ENCODE results near the gene METRN.

DNA sequence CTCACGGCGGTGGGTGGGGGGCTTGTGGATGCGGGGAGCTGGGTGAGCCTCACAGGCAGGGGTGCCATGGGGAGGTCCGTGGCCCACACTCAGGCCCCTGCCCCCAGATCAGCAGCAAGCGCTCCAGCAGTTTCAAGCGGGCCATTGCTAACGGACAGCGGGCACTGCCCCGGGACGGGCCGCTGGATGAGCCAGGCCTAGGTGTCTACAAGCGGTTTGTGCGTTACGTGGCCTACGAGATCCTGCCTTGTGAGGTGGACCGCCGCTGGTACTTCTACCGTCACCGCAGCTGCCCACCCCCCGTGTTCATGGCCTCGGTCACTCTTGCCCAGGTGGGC lies 38.4 kb upstream of the METRN start:
- TF ChIP-seq ZNF138 (tag by site-specific recombination; IDR thresholded peaks at IDR 0.05; ENCODE audit: borderline replicate concordance) (no peak), ZNF544 (tag by site-specific recombination; IDR thresholded peaks at IDR 0.05) (no peak), KLF10 (tag by site-specific recombination; IDR thresholded peaks at IDR 0.05) (no peak), ZNF792 (tag by site-specific recombination; IDR thresholded peaks at IDR 0.05) (no peak), SCRT2 (tag by site-specific recombination; IDR thresholded peaks at IDR 0.05) (no peak), ZNF660 (tag by site-specific recombination; IDR thresholded peaks at IDR 0.05) (no peak), SP2 (tag by site-specific recombination; IDR thresholded peaks at IDR 0.05) (no peak)
- TF ChIP-seq, protein P1, sequence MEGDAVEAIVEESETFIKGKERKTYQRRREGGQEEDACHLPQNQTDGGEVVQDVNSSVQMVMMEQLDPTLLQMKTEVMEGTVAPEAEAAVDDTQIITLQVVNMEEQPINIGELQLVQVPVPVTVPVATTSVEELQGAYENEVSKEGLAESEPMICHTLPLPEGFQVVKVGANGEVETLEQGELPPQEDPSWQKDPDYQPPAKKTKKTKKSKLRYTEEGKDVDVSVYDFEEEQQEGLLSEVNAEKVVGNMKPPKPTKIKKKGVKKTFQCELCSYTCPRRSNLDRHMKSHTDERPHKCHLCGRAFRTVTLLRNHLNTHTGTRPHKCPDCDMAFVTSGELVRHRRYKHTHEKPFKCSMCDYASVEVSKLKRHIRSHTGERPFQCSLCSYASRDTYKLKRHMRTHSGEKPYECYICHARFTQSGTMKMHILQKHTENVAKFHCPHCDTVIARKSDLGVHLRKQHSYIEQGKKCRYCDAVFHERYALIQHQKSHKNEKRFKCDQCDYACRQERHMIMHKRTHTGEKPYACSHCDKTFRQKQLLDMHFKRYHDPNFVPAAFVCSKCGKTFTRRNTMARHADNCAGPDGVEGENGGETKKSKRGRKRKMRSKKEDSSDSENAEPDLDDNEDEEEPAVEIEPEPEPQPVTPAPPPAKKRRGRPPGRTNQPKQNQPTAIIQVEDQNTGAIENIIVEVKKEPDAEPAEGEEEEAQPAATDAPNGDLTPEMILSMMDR (tag by site-specific recombination; IDR thresholded peaks at IDR 0.05), result no peak
- TF ChIP-seq, protein P2, sequence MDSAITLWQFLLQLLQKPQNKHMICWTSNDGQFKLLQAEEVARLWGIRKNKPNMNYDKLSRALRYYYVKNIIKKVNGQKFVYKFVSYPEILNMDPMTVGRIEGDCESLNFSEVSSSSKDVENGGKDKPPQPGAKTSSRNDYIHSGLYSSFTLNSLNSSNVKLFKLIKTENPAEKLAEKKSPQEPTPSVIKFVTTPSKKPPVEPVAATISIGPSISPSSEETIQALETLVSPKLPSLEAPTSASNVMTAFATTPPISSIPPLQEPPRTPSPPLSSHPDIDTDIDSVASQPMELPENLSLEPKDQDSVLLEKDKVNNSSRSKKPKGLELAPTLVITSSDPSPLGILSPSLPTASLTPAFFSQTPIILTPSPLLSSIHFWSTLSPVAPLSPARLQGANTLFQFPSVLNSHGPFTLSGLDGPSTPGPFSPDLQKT (IDR thresholded peaks at IDR 0.05; ENCODE audit: borderline replicate concordance, low read depth, low read length), result no peak
- TF ChIP-seq, protein P3, sequence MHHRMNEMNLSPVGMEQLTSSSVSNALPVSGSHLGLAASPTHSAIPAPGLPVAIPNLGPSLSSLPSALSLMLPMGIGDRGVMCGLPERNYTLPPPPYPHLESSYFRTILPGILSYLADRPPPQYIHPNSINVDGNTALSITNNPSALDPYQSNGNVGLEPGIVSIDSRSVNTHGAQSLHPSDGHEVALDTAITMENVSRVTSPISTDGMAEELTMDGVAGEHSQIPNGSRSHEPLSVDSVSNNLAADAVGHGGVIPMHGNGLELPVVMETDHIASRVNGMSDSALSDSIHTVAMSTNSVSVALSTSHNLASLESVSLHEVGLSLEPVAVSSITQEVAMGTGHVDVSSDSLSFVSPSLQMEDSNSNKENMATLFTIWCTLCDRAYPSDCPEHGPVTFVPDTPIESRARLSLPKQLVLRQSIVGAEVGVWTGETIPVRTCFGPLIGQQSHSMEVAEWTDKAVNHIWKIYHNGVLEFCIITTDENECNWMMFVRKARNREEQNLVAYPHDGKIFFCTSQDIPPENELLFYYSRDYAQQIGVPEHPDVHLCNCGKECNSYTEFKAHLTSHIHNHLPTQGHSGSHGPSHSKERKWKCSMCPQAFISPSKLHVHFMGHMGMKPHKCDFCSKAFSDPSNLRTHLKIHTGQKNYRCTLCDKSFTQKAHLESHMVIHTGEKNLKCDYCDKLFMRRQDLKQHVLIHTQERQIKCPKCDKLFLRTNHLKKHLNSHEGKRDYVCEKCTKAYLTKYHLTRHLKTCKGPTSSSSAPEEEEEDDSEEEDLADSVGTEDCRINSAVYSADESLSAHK (tag by site-specific recombination; IDR thresholded peaks at IDR 0.05), result no peak

Measured in HEK293 (cell line).